Activated CD4-positive, alpha-beta T cell treated with anti-CD3 and anti-CD28 coated beads, Interleukin-2, amount 50 U/mL, for 24 hours (primary cell): ENCODE measurements around the gene SPECC1.
A peak's percentile ranks its signal among the peaks of the same experiment; 100 is the strongest.
"Not testable (repeated sequence)": the region's sequence is repeated elsewhere in the genome, so short reads cannot be mapped to it uniquely, and the experiment has no call there.

Experiments
- DNase-seq, 2 donors: peaks; one replicate each; pipeline ENCODE4 v3.0.0-alpha.2; 2020; ENCODE audit warnings: low read depth in 1 of 2, low spot score in 1 of 2

Gene SPECC1

DNA sequence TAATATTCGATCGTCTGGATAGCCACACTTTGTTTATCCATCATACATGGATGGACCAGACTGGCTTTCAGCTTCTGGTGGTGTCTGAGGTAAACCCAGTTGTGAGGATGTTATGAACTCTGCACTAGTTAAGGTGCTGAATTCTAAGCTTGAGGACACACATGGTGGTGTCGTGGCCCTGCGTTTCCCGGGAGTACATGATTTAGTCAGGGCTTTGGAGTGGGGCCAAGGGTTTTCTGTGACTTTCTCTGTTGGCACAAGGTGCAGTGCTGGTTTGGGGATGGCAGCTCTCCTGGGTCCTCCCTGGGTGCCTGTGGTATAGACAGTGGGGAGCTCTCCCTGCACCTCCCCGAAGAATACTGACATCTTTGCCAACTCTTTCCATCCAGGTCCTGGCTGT is 116.6 kb downstream of the SPECC1 start:
- no peak for DNase-seq

- DNase-seq, result no peak
Measured at GRCh38 chr17:20127360-20128035, 118.3 kb downstream of the SPECC1 start.

DNA sequence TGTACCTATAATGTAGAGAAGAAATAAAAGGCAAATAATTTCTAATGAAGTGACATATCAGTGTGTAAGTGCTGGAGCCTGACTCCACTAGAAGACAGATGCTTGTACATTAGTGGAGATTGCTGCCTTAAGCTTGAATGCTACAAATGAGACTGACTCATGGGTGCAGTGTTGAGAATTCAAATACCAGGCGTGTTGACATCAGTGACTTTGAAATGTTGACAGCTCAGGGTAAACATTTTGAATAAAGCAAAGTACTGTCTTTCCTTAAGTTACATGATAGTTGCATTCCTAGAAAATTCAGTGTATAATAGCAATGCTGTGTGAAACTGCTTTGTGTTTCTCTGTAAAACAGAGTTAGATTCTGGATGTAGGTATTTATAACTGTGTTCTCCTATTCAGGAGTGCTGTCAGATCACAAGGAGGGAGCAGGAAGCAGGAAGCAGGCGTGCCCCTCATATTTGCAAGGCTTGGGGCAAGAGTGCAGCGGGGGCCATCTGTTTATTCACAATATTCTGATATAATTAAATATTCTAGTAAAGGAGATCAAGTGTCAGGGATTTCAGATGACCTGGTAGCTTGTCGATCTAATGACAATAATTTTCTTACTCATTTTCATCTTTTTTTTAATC is 119.0 kb downstream of the SPECC1 start:
- no peak for DNase-seq

GRCh38 chr17:20133517-20133916 is 124.4 kb downstream of the SPECC1 start:
- no peak for DNase-seq

DNA sequence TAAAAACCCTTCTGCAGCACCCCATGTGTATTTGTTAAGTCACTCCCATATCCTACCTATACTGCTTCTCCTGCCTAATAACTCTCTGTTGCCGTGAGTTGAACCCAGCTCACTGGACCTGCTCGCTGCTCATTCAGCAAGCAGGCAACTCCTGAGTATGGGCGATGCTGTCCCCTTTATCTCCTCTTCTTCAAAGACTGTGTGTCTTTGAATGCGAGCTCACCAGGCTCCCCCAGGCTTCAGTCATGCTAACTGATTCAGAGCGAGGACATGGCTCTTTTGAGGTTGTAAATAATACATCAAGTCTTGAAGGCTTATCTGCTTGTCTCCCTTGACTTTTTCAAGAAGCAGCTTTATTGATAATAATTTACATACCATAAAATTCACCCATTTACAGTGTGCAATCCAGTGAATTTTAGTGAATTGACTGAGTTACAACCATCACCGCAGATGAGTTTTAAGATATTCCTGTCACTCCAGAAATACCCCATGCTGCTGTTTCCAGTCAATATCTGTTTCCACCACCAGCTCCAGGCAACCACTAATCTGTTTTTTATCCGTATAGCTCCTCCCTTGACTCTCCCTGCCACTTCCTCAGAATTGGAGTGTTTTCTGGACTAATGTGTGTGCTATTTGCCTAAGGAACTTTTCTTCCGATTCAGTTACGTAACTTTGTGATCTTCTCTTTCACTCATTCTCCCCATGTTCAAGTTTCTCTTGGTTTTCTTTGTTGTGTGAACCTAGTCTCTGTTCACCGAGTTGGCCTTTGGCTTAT is 132.2 kb downstream of the SPECC1 start:
- no peak for DNase-seq

DNA sequence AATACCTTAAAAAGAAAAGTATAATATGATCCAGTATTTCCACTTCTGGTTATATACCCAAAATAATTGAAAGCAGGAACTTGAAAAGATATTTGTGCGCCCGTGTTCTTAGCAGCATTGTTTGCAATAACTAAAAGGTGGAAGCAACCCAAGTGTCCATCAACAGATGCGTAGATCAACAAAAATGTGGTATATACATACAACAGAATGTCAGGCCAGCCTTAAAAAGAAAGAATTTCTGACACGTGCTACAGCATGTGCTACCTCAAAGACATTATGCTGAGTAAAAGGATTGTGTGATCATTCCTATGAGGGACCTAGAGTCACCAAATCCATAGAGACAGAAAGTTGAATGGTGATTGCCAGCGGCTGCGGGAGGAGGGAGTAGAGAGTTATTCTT is 133.1 kb downstream of the SPECC1 start:
- DNase-seq, result no peak

GRCh38 chr17:20143740-20144139 is 134.6 kb downstream of the SPECC1 start:
- DNase-seq, result no peak

- DNase-seq, result no peak
Measured at GRCh38 chr17:20145567-20145966, 136.4 kb downstream of the SPECC1 start.

GRCh38 chr17:20149251-20149650 is 140.1 kb downstream of the SPECC1 start:
- no peak for DNase-seq

GRCh38 chr17:20151174-20151573 is 142.0 kb downstream of the SPECC1 start:
- DNase-seq, result no peak

- DNase-seq, result no peak
Measured at GRCh38 chr17:20153231-20153630, 144.1 kb downstream of the SPECC1 start.

GRCh38 chr17:20154286-20155000 is 145.3 kb downstream of the SPECC1 start:
- DNase-seq, result no peak

GRCh38 chr17:20155258-20156195 is 146.4 kb downstream of the SPECC1 start:
- peak; percentile 78 to 88 for DNase-seq

DNA sequence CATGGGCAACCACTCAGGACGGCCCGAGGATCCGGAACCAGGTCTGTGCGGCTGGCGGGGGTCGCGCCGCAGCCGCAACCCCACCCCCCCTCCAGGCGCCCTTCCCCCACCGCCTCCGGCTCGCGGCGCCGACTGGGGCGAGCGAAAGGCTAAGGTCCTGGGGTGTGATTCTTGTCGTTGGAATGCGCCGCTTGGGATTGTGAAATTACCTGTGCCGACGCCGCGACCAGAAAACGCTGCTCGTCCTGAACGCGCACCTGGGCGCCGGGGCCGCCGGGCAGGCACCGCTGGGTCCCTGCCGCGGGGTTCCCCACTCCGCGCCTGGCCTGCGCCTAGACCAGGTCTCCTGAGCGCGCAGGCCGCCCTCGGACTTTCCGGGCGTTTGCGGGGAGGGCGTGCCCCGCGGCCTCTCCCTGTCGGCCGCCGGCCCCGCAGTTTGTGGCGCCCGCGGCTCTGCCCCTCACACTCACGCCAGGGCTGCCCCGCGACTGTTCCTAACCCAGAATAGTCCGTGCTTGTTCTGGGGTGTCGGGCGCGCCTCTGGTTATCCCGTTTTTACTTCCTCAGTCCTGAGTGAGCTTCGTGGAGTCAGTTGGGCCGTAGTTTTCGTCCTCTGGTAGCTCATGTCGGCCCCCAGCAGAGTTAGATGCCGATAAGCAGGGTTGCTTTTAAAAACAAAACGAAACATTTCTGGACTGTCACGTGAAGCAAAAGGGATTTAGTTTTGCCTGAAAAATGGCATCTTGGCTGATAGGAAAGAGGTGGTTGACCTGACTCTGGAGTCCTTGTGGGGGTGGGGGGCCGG is 147.2 kb downstream of the SPECC1 start:
- DNase-seq, result no peak

GRCh38 chr17:20157001-20157310 is 147.8 kb downstream of the SPECC1 start:
- DNase-seq, result no peak

DNA sequence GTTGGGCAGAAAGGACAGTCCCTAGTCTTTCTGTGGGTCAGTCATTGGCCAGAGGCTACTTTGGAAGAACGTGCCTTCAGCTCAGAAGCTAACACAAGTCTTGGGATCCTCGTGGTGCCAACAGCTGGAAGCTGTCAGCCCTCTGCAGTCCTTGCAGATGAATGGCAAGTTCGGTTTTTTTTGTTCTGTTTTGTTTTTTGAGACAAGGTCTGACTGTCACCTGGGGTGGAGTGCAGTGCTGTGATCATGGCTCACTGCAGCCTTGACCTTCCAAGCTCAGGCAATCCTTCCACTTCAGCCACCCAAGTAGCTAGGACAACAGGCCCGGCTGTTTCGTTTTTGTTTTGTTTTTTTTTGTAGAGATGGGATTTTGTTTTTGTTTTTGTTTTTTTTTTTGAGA is 149.4 kb downstream of the SPECC1 start:
- DNase-seq, result no peak

DNA sequence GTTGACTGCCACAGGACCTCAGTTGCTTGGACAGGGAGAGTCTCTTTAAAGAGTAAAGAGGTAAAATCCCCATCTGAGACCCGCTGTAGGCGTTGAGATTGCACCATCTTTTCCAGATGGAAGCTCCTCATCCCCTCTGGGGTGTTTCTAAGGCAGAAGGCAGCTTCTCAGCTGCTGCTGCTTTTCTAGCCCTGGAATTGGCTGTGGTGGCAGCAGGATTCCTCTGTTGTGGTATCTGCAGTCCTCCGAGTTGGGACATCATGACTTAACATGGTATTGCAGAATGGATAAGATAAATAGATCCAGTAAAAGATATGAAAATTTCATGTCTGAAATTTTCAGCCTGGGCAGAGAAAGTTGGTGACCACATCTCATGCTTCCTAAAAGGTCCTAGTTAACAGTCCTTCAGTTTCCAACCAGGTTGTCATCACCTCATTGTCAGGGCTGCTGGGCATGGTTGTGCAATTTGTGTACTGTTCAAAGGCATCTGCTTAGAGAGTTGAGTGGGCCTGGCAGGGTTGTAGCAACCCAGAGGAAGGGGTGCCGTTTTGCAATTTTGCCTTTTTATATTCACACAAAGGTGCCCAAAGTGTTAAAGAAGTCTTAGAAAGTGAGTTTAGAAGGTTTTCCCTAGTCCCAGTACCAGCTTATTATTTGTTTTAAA is 150.4 kb downstream of the SPECC1 start:
- DNase-seq, result no peak

DNA sequence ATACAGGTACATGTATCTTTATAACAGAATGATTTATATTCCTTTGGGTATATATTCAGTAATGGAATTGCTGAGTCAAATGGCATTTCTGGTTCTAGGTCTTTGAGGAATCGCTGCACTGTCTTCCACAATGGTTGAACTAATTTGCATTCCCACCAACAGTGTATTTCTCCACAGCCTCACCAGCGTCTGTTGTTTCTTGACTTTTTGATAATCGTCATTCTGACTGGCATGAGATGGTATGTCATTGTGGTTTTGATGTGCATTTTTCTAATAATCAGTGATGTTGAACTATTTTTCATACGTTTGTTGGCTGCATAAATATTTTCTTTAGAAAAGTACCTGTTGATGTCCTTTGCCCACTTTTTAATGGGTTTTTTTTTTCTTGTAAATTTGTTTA is 156.4 kb downstream of the SPECC1 start:
- DNase-seq, result not testable (repeated sequence)

GRCh38 chr17:20170085-20170484 is 160.9 kb downstream of the SPECC1 start:
- DNase-seq, result no peak
